ENCODE measurements around the gene PLPP7.

The PLPP7 gene

DNA sequence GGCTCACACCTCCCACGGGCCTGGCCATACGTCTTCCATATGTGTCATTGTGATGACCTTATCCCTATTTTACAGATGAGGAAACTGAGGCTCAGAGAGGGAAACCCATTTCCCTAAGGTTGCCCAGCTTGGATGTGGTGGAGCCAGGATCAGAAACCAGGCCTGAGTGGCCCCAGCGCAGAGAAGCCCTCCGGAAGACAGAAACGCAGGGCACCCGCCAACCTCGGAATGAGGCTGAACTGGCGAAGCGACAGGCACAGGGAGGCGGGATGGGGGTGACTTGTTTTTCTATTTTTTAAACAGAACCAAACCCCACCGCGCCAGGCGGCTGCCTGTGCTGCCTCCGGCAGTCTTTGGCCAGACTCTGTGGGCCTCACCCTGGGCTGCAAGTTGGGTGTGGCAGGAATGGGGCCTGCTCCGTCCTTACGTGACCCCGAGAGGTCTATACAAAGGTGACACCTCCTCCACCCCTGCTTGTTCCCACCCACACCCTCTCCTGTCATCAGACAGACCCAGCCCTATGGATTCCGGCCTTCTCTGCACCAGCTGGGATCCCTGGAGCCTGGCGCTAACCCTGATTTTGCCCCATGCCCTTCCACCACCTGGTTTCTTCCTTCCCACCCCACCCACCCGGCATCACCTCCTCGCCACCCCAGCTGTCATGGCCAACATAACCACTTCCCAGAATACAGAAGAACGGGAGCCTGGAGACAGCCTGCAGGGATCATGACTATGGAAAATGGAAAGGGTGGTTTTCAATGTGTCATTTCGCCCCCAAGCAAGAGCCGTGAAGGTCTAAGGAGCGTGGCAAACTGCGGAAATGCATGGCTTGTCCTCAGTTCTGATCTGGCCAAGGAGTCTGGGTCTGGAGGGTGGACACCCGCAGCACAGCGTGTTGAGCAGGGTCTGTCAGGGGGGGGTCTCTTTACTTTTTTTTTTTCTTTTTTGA is 23.6 kb downstream of the PLPP7 start:
- TF ChIP-seq, protein P1, sequence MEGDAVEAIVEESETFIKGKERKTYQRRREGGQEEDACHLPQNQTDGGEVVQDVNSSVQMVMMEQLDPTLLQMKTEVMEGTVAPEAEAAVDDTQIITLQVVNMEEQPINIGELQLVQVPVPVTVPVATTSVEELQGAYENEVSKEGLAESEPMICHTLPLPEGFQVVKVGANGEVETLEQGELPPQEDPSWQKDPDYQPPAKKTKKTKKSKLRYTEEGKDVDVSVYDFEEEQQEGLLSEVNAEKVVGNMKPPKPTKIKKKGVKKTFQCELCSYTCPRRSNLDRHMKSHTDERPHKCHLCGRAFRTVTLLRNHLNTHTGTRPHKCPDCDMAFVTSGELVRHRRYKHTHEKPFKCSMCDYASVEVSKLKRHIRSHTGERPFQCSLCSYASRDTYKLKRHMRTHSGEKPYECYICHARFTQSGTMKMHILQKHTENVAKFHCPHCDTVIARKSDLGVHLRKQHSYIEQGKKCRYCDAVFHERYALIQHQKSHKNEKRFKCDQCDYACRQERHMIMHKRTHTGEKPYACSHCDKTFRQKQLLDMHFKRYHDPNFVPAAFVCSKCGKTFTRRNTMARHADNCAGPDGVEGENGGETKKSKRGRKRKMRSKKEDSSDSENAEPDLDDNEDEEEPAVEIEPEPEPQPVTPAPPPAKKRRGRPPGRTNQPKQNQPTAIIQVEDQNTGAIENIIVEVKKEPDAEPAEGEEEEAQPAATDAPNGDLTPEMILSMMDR (IDR thresholded peaks at IDR 0.05; ENCODE audit: control extremely low read depth, extremely low read depth, low read depth, missing control alignments), result no peak
- POLR2A ChIA-PET, result no interaction called here
- DNase-seq (ENCODE audit: extremely low spot score), result no peak
- CTCF ChIA-PET, result no interaction called here

DNA sequence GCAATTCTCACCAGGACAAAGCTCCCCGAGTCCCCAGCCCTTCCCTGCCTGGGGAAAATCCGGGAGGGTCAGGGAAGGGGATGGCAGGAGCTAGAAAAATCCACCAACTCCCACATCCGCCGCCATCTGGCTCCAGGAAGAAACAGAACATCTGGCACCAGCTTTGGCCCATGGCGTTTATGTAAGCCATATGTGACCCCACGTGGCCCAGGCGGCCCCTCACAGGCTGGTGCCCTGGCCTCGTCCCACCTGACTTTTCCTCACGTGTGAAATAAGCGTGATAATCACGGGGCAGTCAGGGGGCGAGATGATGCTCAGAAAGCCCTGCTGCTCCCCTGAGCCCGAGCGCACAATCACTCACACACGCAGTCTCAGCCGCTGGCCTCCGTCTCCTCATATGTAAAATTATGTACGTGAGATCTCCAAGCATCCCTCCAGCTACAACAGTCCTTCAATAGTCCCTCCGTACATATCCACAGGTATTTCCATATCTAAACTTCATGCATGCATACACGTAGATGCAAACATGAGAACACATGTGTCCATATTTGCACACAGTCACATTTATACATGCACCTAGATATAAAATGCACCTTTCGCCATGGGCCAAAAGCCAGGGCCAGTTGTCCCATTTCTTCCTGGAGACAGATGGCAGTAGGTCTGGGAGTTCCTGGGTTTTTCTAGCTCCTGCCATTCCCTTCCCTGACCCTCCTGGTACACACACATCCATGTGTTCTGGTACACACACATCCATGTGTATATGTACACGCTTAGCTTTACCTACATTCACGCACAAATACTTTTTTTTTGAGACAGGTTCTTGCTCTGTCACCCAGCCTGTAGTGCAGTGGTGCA is 28.9 kb downstream of the PLPP7 start:
- no peak for DNase-seq (ENCODE audit: extremely low spot score)
- TF ChIP-seq, protein P1 (IDR thresholded peaks at IDR 0.05; ENCODE audit: control extremely low read depth, extremely low read depth, low read depth, missing control alignments), result no peak
- ChIA-PET POLR2A (interaction anchor here (0.5 kb wide), 1 partner anchor 53 kb away, joined by 4 read pairs; no protein-coding TSS in a partner anchor), CTCF (interaction anchor here (2.7 kb wide), 1 partner anchor 17 kb away, joined by 11 read pairs; no protein-coding TSS in a partner anchor)

DNA sequence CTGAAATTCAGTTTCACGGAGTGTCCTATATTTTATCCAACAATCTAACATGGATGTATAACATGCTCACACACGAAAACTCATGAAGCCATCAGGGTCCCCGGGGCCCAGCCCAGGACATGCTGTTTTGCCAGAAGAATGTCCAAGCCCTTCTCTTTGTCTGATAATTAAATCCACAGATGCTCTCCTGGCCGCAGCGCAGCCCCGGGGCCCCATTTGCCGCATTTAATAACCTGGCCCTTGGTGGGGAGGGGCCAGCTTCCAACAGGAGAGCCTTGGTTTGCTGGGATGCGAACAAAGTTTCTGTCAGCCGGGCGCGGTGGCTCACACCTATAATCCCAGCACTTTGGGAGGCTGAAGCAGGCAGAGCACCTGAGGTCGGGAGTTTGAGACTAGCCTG is 30.0 kb downstream of the PLPP7 start:
- CTCF ChIA-PET, result no interaction called here
- DNase-seq (ENCODE audit: extremely low spot score), result no peak
- POLR2A ChIA-PET, result interaction anchor here (0.7 kb wide), 1 partner anchor 560 kb away, joined by 3 read pairs; no protein-coding TSS in a partner anchor
- TF ChIP-seq, protein P1 (IDR thresholded peaks at IDR 0.05; ENCODE audit: control extremely low read depth, extremely low read depth, low read depth, missing control alignments), result no peak

DNA sequence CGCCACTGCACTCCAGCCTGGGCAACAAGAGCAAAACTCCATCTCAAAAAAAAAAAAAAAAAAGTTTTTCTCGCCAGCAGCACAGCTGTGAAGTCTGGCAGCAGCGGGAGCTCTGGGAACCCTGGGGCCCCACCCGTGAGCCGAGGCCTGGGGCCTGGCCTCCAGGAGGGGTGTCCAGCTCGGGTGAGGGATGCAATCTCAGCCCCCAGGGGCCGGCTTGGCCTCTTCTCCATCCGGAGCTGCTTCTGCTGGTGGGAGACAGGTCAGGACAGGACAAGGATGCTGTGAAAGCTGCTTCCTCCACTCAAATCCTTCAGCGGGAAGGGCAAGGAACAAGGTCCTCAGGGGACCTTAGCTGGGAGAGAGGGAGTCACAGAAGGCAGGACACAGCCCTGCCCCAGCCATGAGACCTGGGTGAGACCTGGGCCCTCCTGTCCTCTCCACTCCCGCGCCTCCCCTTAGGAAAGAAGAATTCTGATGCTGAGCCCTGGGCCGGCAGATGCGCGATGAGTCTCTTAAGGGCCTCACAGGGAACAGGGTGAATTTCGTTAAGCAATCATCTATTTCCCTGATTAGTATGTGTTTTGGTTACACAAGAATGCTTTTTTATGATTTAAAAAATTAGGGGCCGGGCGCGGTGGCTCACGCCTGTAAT is 30.6 kb downstream of the PLPP7 start:
- ChIA-PET POLR2A (interaction anchor here (0.7 kb wide), 1 partner anchor 561 kb away, joined by 3 read pairs; no protein-coding TSS in a partner anchor), CTCF (interaction anchor here (1.1 kb wide), 1 partner anchor 16 kb away, joined by 5 read pairs; no protein-coding TSS in a partner anchor)
- TF ChIP-seq, protein P1 (IDR thresholded peaks at IDR 0.05; ENCODE audit: control extremely low read depth, extremely low read depth, low read depth, missing control alignments), result no peak
- DNase-seq (ENCODE audit: extremely low spot score), result no peak

DNA sequence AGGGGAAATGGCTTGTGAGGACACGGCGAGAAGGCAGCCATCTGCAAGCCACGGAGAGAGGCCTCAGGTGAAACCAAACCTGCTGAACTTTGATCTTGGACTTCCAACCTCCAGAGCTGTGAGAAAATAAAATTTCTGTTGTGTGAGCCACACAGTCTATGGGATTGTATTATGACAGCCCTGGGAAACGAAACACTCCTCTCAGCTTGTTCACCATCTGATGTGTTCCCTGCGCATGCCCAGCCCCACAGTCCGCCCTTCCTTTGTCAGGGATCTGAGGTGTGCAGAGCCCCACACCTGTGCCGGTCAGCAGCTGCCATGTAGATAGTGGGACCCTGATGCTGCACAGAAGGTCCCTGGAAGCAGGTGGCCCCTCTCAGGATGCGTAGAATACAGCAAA is 34.1 kb downstream of the PLPP7 start:
- ChIA-PET POLR2A (no interaction called here), CTCF (interaction anchor here (0.6 to 1.5 kb wide), 2 partner anchors 13 to 277 kb away, joined by 3 to 7 read pairs; no protein-coding TSS in a partner anchor)
- TF ChIP-seq, protein P1 (IDR thresholded peaks at IDR 0.05; ENCODE audit: control extremely low read depth, extremely low read depth, low read depth, missing control alignments), result no peak
- DNase-seq (ENCODE audit: extremely low spot score), result no peak

Measured in GM10248 (cell line).